HG03432 (cell line): ENCODE data around the gene HMGB4.

Source experiments
- ATAC-seq: cut with Tn5 transposase; IDR thresholded peaks from one replicate; pipeline ENCODE4 v1.9.1; 2021; ENCODE audit warnings: mild to moderate bottlenecking, moderate library complexity; ENCODE audit not compliant: unreplicated experiment

The HMGB4 gene

GRCh38 chr1:33863779-33864178, at the start of gene HMGB4:
Gene HMGB4 (plus strand): TSS chr1:33864079. CDS start chr1:33864192, 113 bp downstream.
- ATAC-seq = no peak

- no peak for ATAC-seq
These were observed 49.7 kb upstream of the HMGB4 start for GRCh38 chr1:33814166-33814565.

GRCh38 chr1:33815061-33815460, 48.8 kb upstream of the HMGB4 start:
- no peak for ATAC-seq

- ATAC-seq = no peak
These were observed 45.8 kb upstream of the HMGB4 start for GRCh38 chr1:33818071-33818470.

GRCh38 chr1:33819290-33819912, 44.5 kb upstream of the HMGB4 start:
- ATAC-seq = no peak

- no peak for ATAC-seq
These were observed 44.0 kb upstream of the HMGB4 start for GRCh38 chr1:33819913-33820311.

- no peak for ATAC-seq
These were observed 43.1 kb upstream of the HMGB4 start for GRCh38 chr1:33820804-33821203.

GRCh38 chr1:33821291-33821690, 42.6 kb upstream of the HMGB4 start:
- ATAC-seq = no peak

GRCh38 chr1:33822396-33822795, 41.5 kb upstream of the HMGB4 start:
- no peak for ATAC-seq

GRCh38 chr1:33823401-33823800, 40.5 kb upstream of the HMGB4 start:
- no peak for ATAC-seq

GRCh38 chr1:33823830-33824229, 40.0 kb upstream of the HMGB4 start:
- ATAC-seq = no peak

- ATAC-seq = no peak
These were observed 39.6 kb upstream of the HMGB4 start for GRCh38 chr1:33824321-33824720.

- ATAC-seq = no peak
These were observed 38.9 kb upstream of the HMGB4 start for GRCh38 chr1:33824971-33825370.

- no peak for ATAC-seq
These were observed 38.4 kb upstream of the HMGB4 start for GRCh38 chr1:33825506-33825905.

- ATAC-seq = no peak
These were observed 37.6 kb upstream of the HMGB4 start for GRCh38 chr1:33826311-33826710.

GRCh38 chr1:33826711-33827110, 37.2 kb upstream of the HMGB4 start:
- ATAC-seq = no peak

GRCh38 chr1:33828059-33828458, 35.8 kb upstream of the HMGB4 start:
- no peak for ATAC-seq

GRCh38 chr1:33828654-33829053, 35.2 kb upstream of the HMGB4 start:
- no peak for ATAC-seq

- no peak for ATAC-seq
These were observed 27.0 kb upstream of the HMGB4 start for GRCh38 chr1:33836911-33837310.

GRCh38 chr1:33837635-33838034, 26.2 kb upstream of the HMGB4 start:
- ATAC-seq = no peak

- no peak for ATAC-seq
These were observed 22.4 kb upstream of the HMGB4 start for GRCh38 chr1:33841494-33841893.

GRCh38 chr1:33842348-33842747, 21.5 kb upstream of the HMGB4 start:
- no peak for ATAC-seq

- ATAC-seq = no peak
These were observed 19.7 kb upstream of the HMGB4 start for GRCh38 chr1:33844166-33844565.
